ENCODE data around the gene DTX3. TPM values are rescaled to one million over a fixed set of nuclear protein-coding genes. Genes with fewer than 3 reads are reported as not detected.

Gene DTX3
- total and polyA plus RNA-seq, 2 of the 13 experiments (the other 11 are each of a cell fraction or from before 2014, with no cell fraction given) = 9.0 to 27.2 TPM

- Histone ChIP-seq H3K27me3 (ENCODE audit: control insufficient read depth in 1 of 2, insufficient read depth in 2 of 2, low read length in 2 of 2) (peaks cover 0 to 4% of the 10 kb centered on the region in 2 experiments; a peak in 1 of 5 replicates), H3K4me2 (ENCODE audit: low read depth, low read length) (no peak overlapping the region), H4K20me1 (ENCODE audit: insufficient read depth, low read length) (no peaks in the 10 kb centered on the region; the same call in 1 of the 2 replicates), H3K27ac (ENCODE audit: extremely low read length, insufficient read depth, low read length) (no peak overlapping the region), H3K36me3 (replicated peaks in 1 of 2; ENCODE audit: control insufficient read depth in 1 of 2, insufficient read depth in 2 of 2, low read length in 2 of 2) (peaks cover 10 to 15% of the 10 kb centered on the region in 2 experiments; a peak in 4 of 5 replicates), H2AFZ (ENCODE audit: low read length) (no peak overlapping the region), H3K9ac (ENCODE audit: insufficient read depth, low read depth, low read length) (no peak overlapping the region), H3K9me3 (ENCODE audit: low read length) (no peaks in the 10 kb centered on the region), H3K4me3 (replicated peaks in 1 of 3; ENCODE audit: insufficient read depth in 1 of 3, low read depth in 2 of 3, low read length in 3 of 3) (no peak overlapping the region), H3K4me1 (ENCODE audit: insufficient read depth, low read length) (peaks cover 27% of the 10 kb centered on the region), H3K79me2 (ENCODE audit: insufficient read depth, low read length) (no peaks in the 10 kb centered on the region)
- in situ Hi-C loops (cut with HindIII; ENCODE audit: extremely low pct_ligation_motif_present, low pct_unique_long_range_greater_than_20kb) = no loop called here
- ATAC-seq (no peak), DNase-seq (ENCODE audit: low spot score) (no peak), FAIRE-seq (no peak)
- intact Hi-C loops (cut with micrococcal nuclease; ENCODE audit: unreplicated experiment) = no loop called here
- ChIA-PET POLR2A (no interaction called here), CTCF (ENCODE audit: low intra/inter-chr PET ratio, low total read pairs) (no interaction called here)
- BruUV-seq (replicated peaks) = no TSS peak
- TF ChIP-seq ZNF569 (CRISPR knock-in tag; IDR thresholded peaks at IDR 0.05; ENCODE audit: borderline replicate concordance) (no peak), ZNF468 (CRISPR knock-in tag; IDR thresholded peaks at IDR 0.05) (no peak)
These were observed 2.1 kb upstream of the DTX3 start for GRCh38 chr12:57602544-57602943.

- Histone ChIP-seq H3K27me3 (ENCODE audit: control insufficient read depth in 1 of 2, insufficient read depth in 2 of 2, low read length in 2 of 2) (peaks cover 0 to 6% of the 10 kb centered on the region in 2 experiments; a peak in 1 of 5 replicates), H3K4me1 (ENCODE audit: insufficient read depth, low read length) (peaks cover 27% of the 10 kb centered on the region), H3K4me3 (replicated peaks in 1 of 3; ENCODE audit: insufficient read depth in 1 of 3, low read depth in 2 of 3, low read length in 3 of 3) (no peak overlapping the region), H4K20me1 (ENCODE audit: insufficient read depth, low read length) (no peaks in the 10 kb centered on the region; the same call in 1 of the 2 replicates), H3K79me2 (ENCODE audit: insufficient read depth, low read length) (no peaks in the 10 kb centered on the region), H3K4me2 (ENCODE audit: low read depth, low read length) (no peak overlapping the region), H3K9me3 (ENCODE audit: low read length) (no peaks in the 10 kb centered on the region), H3K36me3 (replicated peaks in 1 of 2; ENCODE audit: control insufficient read depth in 1 of 2, insufficient read depth in 2 of 2, low read length in 2 of 2) (peaks cover 10 to 15% of the 10 kb centered on the region in 2 experiments; a peak in 3 of 5 replicates), H3K27ac (ENCODE audit: extremely low read length, insufficient read depth, low read length) (no peak overlapping the region), H3K9ac (ENCODE audit: insufficient read depth, low read depth, low read length) (no peak overlapping the region), H2AFZ (ENCODE audit: low read length) (no peak overlapping the region)
- 95% methylated on average over 2 of the region's 2 CpGs for WGBS (ENCODE audit: low lambda C conversion rate)
- no peak for FAIRE-seq
- in situ Hi-C loops (cut with HindIII; ENCODE audit: extremely low pct_ligation_motif_present, low pct_unique_long_range_greater_than_20kb) = no loop called here
- TF ChIP-seq HNRNPUL1 (IDR thresholded peaks at IDR 0.05; ENCODE audit: low read depth, low read length) = no peak
- TF ChIP-seq LBX2 (CRISPR knock-in tag; IDR thresholded peaks at IDR 0.05; ENCODE audit: borderline replicate concordance) = no peak
- TF ChIP-seq NR2F2 (IDR thresholded peaks at IDR 0.05; ENCODE audit: borderline replicate concordance, low read depth) = no peak
- no peak for TF ChIP-seq SNAI1 (CRISPR knock-in tag; IDR thresholded peaks at IDR 0.05; ENCODE audit: borderline replicate concordance)
- no peak for TF ChIP-seq FLYWCH1 (CRISPR knock-in tag; IDR thresholded peaks at IDR 0.05)
- TF ChIP-seq ZNF780A (CRISPR knock-in tag; IDR thresholded peaks at IDR 0.05) = no peak
- BruUV-seq (replicated peaks) = no TSS peak
- DNase-seq (ENCODE audit: low spot score) = no peak
- no peak for ATAC-seq
- intact Hi-C loops (cut with micrococcal nuclease; ENCODE audit: unreplicated experiment) = no loop called here
- ChIA-PET POLR2A (interaction anchor here (0.9 to 5.4 kb wide), 3 partner anchors 12 to 80 kb away, joined by 3 to 26 read pairs (median 4); partner anchors contain the start of gene PIP4K2C), CTCF (ENCODE audit: low intra/inter-chr PET ratio, low total read pairs) (no interaction called here)
These were observed 1.3 kb upstream of the DTX3 start for GRCh38 chr12:57603324-57603723.

Measured in HepG2 (cell line).